H1 (cell line): ENCODE measurements around the gene RPL23. TPM values are rescaled to one million over a fixed set of nuclear protein-coding genes. Genes with fewer than 3 reads are reported as not detected.

Experiments used
- HDAC6 ChIP-seq: IDR thresholded peaks from one replicate; pipeline ENCODE4 v1.7.1; 2012; ENCODE audit warnings: low read depth, mild to moderate bottlenecking, inconsistent platforms, low read length, moderate library complexity
- JUND ChIP-seq: IDR thresholded peaks from 2 replicates; pipeline ENCODE4 v1.6.1; 2011; ENCODE audit warnings: mild to moderate bottlenecking, improper control_type of control experiment, low read length
- KDM5A ChIP-seq: fragments of 200-600 bp; IDR thresholded peaks from 2 replicates; pipeline ENCODE4 v1.7.1; 2012; ENCODE audit warnings: mild to moderate bottlenecking, low read length, inconsistent platforms, mixed read lengths
- ZNF274 ChIP-seq: IDR thresholded peaks from 2 replicates; pipeline ENCODE4 v1.7.0; 2012; ENCODE audit warnings: low read length, borderline replicate concordance; ENCODE audit errors: extremely low read depth
- polyA plus RNA-seq, 7 experiments: library from polyadenylated mRNA; depleted of rRNA in 3 of 7; stranded (reverse) in 5 of 7; unstranded in 2 of 7; fragments of >200 nt in 5 of 7; fragments of 200-250 nt in 2 of 7; gene quantifications; 1 replicate in 5 of 7; 2 replicates in 1 of 7; 4 replicates in 1 of 7; pipeline versions ENCODE4 v1.2.1 to v1.2.3, GENCODE V29; 2011 to 2013; ENCODE audit warnings: missing spikeins in 2 of 7, mixed read lengths in 2 of 7
- total RNA-seq: library from RNA; stranded (reverse); fragmentation: NEBNext Ultra II Directional; extraction: Animal tissue kit (Norgen Biotek cat#: 25700); gene quantifications from 2 replicates; pipeline ENCODE4 v1.2.1, GENCODE V29; 2021

The RPL23 gene
- total and polyA plus RNA-seq, 2 of the 8 experiments (the other 6 are each of a cell fraction or from before 2014, with no cell fraction given), result 2,148 to 2,502 TPM

DNA sequence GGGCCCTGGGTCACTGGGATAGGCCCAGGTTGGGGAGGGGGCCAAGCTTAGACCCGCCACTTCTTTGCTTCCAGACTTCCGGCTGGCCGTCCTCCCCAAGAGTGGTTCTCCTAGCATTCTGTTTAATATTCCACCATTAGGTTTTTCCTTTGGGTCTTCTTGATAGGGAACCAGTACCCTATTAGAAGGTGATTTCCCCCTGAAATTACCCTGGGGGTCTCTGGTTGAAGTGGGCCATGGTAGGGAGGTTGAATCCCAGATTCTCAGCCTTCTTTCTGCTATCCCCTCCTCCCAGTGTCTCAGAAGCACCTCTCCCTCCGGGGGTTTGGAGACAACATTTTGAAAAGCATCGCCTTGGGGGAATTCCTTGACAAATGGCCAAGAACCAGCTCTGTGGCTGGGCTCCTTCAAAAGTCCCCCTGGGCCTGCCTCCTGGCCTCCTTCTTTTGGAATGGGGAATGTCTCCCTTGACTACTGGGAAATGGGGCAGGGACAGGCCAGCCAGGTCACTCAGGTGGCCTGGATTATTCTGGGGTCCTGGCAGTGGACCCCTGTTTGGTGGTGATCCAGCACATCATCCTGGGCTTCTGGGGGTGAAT is 22.1 kb upstream of the RPL23 start (continued):
- TF ChIP-seq KDM5A (no peak), ZNF274 (no peak), HDAC6 (no peak), JUND (no peak)
